ENCODE measurements around the gene TRPC4. TPM values are rescaled to one million over a fixed set of nuclear protein-coding genes. Genes with fewer than 3 reads are reported as not detected.

TRPC4 gene
- total and polyA plus RNA-seq, 2 donors (not counting 1 experiment from before 2014, with no cell fraction given) = not detected

DNA sequence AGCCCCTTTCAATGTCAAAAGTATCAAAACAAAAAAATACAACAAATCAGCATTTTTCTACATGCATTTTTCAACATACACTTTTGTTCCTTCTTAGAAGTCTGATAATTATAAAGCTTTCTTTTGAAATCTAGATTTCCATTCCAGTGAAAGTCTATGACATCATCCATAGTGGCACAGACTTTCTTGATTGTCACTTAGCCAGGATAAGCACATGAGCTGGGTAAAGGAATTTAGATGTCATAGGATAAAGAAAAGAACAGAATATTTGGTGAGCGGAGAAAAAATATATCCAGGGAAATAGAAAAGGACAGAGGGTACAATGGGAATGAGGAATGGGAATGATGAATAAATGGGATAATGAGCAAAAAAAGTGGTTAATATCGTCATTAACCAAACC, 15.1 kb upstream of the TRPC4 start:
- H3K79me2 ChIP-seq (ENCODE audit: control insufficient read depth, insufficient read depth, low read length) = no peaks in the 10 kb centered on the region
- no peaks in the 10 kb centered on the region for H3K4me1 ChIP-seq (ENCODE audit: control insufficient read depth in 2 of 2, insufficient read depth in 2 of 2, low read length in 2 of 2)
- Mint-ChIP-seq H3K27ac (no peak overlapping the region), H3K4me3 (no peak overlapping the region), H3K27me3 (no peaks in the 10 kb centered on the region), H3K4me1 (no peaks in the 10 kb centered on the region), H3K9me3 (ENCODE audit: insufficient read depth) (no peaks in the 10 kb centered on the region)
- H3K27me3 ChIP-seq (replicated peaks in 1 of 4; ENCODE audit: control extremely low read depth in 1 of 4, control insufficient read depth in 3 of 4, insufficient read depth in 4 of 4, low read length in 3 of 4) = no peaks in the 10 kb centered on the region
- WGBS (ENCODE audit: insufficient coverage) = no CpG with 5 or more reads among the region's 2 CpGs
- H4K20me1 ChIP-seq (ENCODE audit: control insufficient read depth, insufficient read depth, low read length, poor library complexity, severe bottlenecking) = no peaks in the 10 kb centered on the region
- H3K4me2 ChIP-seq (replicated peaks; ENCODE audit: low read depth, low read length, poor library complexity, severe bottlenecking) = no peak overlapping the region
- H3K4me3 ChIP-seq (ENCODE audit: control extremely low read depth in 1 of 5, extremely low read depth in 1 of 5, insufficient read depth in 1 of 5, low read depth in 2 of 5, low read length in 4 of 5) = no peak overlapping the region
- no peak overlapping the region for H3K27ac ChIP-seq (ENCODE audit: low read length in 2 of 2)
- DNase-seq (no peak), ATAC-seq (ENCODE audit: low read depth) (no peak)
- H2AFZ ChIP-seq (ENCODE audit: insufficient read depth, low read depth, low read length, poor library complexity, severe bottlenecking) = no peak overlapping the region
- intact Hi-C loops (cut with micrococcal nuclease) = no loop called here
- no peaks in the 10 kb centered on the region for H3K36me3 ChIP-seq (replicated peaks in 1 of 2; ENCODE audit: control extremely low read depth in 1 of 2, control insufficient read depth in 1 of 2, extremely low read depth in 1 of 2, insufficient read depth in 2 of 2, low read length in 1 of 2)
- CTCF ChIA-PET = no interaction called here
- no peak overlapping the region for H3K9ac ChIP-seq (ENCODE audit: low read length)
- POLR2A ChIA-PET = no interaction called here
- TF ChIP-seq CTCF (IDR thresholded peaks at IDR 0.05) (no peak), EZH2 (IDR thresholded peaks at IDR 0.05; ENCODE audit: borderline replicate concordance, insufficient read depth, low read depth, low read length, poor library complexity, severe bottlenecking) (no peak)
- H3K9me3 ChIP-seq (ENCODE audit: control extremely low read depth in 1 of 3, control insufficient read depth in 2 of 3, insufficient read depth in 1 of 3, low read length in 2 of 3) = no peaks in the 10 kb centered on the region

DNA sequence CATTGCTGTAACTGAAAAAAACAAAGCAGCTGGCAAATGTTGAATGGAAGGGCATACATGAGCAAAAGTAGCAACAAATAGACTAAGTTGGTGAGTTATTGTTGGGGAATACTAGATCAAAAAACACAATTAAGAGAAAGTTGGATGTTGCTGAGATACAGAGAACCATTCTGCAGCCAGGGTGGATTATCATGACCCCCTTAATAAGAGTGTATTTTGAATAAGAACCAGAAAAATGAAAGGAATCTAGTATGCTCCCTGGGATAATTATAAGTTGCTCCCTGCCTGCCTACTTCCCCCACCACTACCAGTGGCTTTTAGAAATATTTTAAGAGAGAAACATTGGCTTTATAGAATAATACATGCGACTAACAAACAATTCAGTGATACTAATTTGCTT, 14.5 kb upstream of the TRPC4 start:
- Histone ChIP-seq H3K36me3 (replicated peaks in 1 of 2; ENCODE audit: control extremely low read depth in 1 of 2, control insufficient read depth in 1 of 2, extremely low read depth in 1 of 2, insufficient read depth in 2 of 2, low read length in 1 of 2) (no peaks in the 10 kb centered on the region), H3K4me3 (ENCODE audit: control extremely low read depth in 1 of 5, extremely low read depth in 1 of 5, insufficient read depth in 1 of 5, low read depth in 2 of 5, low read length in 4 of 5) (no peak overlapping the region), H4K20me1 (ENCODE audit: control insufficient read depth, insufficient read depth, low read length, poor library complexity, severe bottlenecking) (no peaks in the 10 kb centered on the region), H2AFZ (ENCODE audit: insufficient read depth, low read depth, low read length, poor library complexity, severe bottlenecking) (no peak overlapping the region), H3K4me1 (ENCODE audit: control insufficient read depth in 2 of 2, insufficient read depth in 2 of 2, low read length in 2 of 2) (no peaks in the 10 kb centered on the region), H3K27me3 (replicated peaks in 1 of 4; ENCODE audit: control extremely low read depth in 1 of 4, control insufficient read depth in 3 of 4, insufficient read depth in 4 of 4, low read length in 3 of 4) (no peaks in the 10 kb centered on the region), H3K9ac (ENCODE audit: low read length) (no peak overlapping the region), H3K9me3 (ENCODE audit: control extremely low read depth in 1 of 3, control insufficient read depth in 2 of 3, insufficient read depth in 1 of 3, low read length in 2 of 3) (no peaks in the 10 kb centered on the region), H3K79me2 (ENCODE audit: control insufficient read depth, insufficient read depth, low read length) (no peaks in the 10 kb centered on the region), H3K27ac (ENCODE audit: low read length in 2 of 2) (no peak overlapping the region), H3K4me2 (replicated peaks; ENCODE audit: low read depth, low read length, poor library complexity, severe bottlenecking) (no peak overlapping the region)
- ATAC-seq (ENCODE audit: low read depth) = no peak
- Mint-ChIP-seq H3K27ac (no peak overlapping the region), H3K27me3 (no peaks in the 10 kb centered on the region), H3K9me3 (ENCODE audit: insufficient read depth) (no peaks in the 10 kb centered on the region), H3K4me1 (no peaks in the 10 kb centered on the region), H3K4me3 (no peak overlapping the region)
- POLR2A ChIA-PET = no interaction called here
- CTCF ChIA-PET = no interaction called here
- no CpG with 5 or more reads among the region's 1 CpG for WGBS (ENCODE audit: insufficient coverage)
- intact Hi-C loops (cut with micrococcal nuclease) = no loop called here
- no peak for DNase-seq
- TF ChIP-seq EZH2 (IDR thresholded peaks at IDR 0.05; ENCODE audit: borderline replicate concordance, insufficient read depth, low read depth, low read length, poor library complexity, severe bottlenecking) = no peak
- TF ChIP-seq CTCF (IDR thresholded peaks at IDR 0.05) = no peak
